ENCODE results near the gene RASL12.
"Not testable (repeated sequence)": the region's sequence is repeated elsewhere in the genome, so short reads cannot be mapped to it uniquely, and the experiment has no call there.

Gene RASL12

DNA sequence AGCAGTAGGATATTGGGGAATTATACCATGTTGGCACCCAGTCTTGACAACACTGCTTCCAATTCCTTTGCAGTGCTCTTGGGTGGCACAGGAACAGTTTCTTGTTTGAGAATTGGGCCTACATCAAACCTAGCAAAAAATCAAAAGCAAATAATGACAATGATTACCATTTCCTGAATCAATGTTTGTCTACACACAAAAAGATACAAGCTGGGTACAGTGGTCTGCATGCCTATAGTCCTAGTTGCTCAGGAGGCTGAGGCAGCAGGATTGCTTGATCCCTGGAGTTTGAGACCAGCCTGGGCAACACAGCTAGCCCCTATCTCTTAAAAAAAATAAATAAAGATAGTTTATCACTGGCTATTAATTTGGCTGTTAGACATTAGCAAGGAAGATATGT is 46.3 kb downstream of the RASL12 start:
- DNase-seq = no peak

DNA sequence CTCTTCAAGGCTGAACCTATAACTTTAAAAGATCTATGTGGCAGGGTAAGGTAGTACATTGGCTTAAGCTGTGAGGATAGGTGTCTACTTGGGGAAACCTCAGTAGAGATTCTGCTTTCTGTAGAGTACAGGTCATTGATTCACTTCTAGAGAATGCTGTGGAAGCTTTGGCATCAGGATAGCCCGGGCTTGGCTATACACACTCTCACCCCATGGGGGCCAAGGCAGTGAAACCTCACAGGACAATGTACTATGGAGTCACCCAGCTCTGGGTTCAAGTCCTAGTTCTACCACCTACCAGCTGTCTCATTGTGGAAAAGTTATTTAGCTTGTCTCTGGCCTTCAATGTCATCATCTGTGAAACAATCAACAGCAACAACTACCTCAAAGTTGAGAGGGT is 47.4 kb downstream of the RASL12 start:
- DNase-seq = no peak

- not testable (repeated sequence) for DNase-seq
Measured at GRCh38 chr15:65011198-65011597, 56.6 kb downstream of the RASL12 start.

GRCh38 chr15:65008983-65009382 is 58.8 kb downstream of the RASL12 start:
- DNase-seq = no peak

DNA sequence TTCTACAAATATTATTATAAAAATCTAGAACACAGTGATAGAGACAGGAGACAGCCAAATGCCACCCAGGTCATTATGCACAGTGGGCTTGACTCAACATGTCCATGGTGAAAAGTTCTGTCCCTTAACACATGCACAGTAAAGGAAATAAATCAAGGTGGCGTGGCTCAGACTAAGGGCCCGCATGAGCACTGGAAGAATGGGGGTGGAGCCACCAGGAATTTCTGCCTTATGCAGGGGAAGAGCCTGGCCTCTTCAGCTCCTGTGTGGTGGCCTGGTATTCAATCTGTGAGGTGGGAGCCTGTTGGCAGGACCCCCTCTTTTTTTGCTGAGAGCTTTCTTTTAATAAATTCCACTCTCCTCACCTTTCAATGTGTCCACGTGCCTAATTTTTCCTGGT is 60.9 kb downstream of the RASL12 start:
- no peak for DNase-seq

- DNase-seq = no peak
Measured at GRCh38 chr15:65004993-65005392, 62.8 kb downstream of the RASL12 start.
